BLaER1 treated with 17β-estradiol and CSF1 and Interleukin-3, amounts not matched to agents 10 nM and 100 nM (cell line): ENCODE measurements around the gene RPL28.
A peak's percentile ranks its signal among the peaks of the same experiment; 100 is the strongest.

Source experiments
- H3K27ac ChIP-seq, 11 experiments: shearing (Covaris generic); formaldehyde crosslinking; 2 replicates each; pipeline ENCODE4 v1.8.1; 2022
- H3K27me3 ChIP-seq, 11 experiments: shearing (Covaris generic); formaldehyde crosslinking; 2 replicates each; pipeline ENCODE4 v1.8.1; 2022
- H3K36me3 ChIP-seq, 11 experiments: shearing (Covaris generic); formaldehyde crosslinking; 2 replicates each; pipeline ENCODE4 v1.8.1; 2022
- H3K4me1 ChIP-seq, 10 experiments: shearing (Covaris generic); formaldehyde crosslinking; 2 replicates each; pipeline ENCODE4 v1.8.1; 2022
- H3K4me2 ChIP-seq, 11 experiments: shearing (Covaris generic); formaldehyde crosslinking; 2 replicates each; pipeline ENCODE4 v1.8.1; 2022
- H3K4me3 ChIP-seq, 10 experiments: shearing (Covaris generic); formaldehyde crosslinking; 2 replicates each; pipeline ENCODE4 v1.8.1; 2022
- H3K9ac ChIP-seq, 11 experiments: shearing (Covaris generic); formaldehyde crosslinking; 2 replicates each; pipeline ENCODE4 v1.8.1; 2022
- H3K9me3 ChIP-seq, 11 experiments: shearing (Covaris generic); formaldehyde crosslinking; replicated peaks in 1 of 11; 2 replicates each; pipeline ENCODE4 v1.8.1; 2022
- H4K20me1 ChIP-seq, 11 experiments: shearing (Covaris generic); formaldehyde crosslinking; 2 replicates each; pipeline ENCODE4 v1.8.1; 2022
- Cebpa-rat ChIP-seq, 11 experiments: shearing (Covaris generic); IDR thresholded peaks; 2 replicates each; pipeline ENCODE4 v1.8.1; 2022

RPL28 gene

GRCh38 chr19:55344444-55344843 is 41.3 kb upstream of the RPL28 start:
- Histone ChIP-seq H4K20me1 (peaks cover 6 to 56% (median 10%) of the 10 kb centered on the region in 11 experiments; a peak in 14 of 22 replicates), H3K9me3 (no peaks in the 10 kb centered on the region), H3K27ac (peak overlapping the region in 1 of 11 experiments; percentile 36; a peak in 1 of 22 replicates), H3K9ac (peak overlapping the region in 6 of 11 experiments; percentile 20 to 63 (median 29); a peak in 6 of 22 replicates), H3K36me3 (peaks cover 16 to 66% (median 38%) of the 10 kb centered on the region in 11 experiments), H3K4me2 (peak overlapping the region in 6 of 11 experiments; percentile 13 to 46 (median 26); a peak in 8 of 22 replicates), H3K27me3 (no peaks in the 10 kb centered on the region), H3K4me3 (no peak overlapping the region), H3K4me1 (peaks cover 19 to 83% (median 71%) of the 10 kb centered on the region in 10 experiments)
- TF ChIP-seq Cebpa-rat (IDR thresholded peaks at IDR 0.05): no peak

GRCh38 chr19:55345101-55345817 is 40.5 kb upstream of the RPL28 start:
- peaks cover 19 to 86% (median 72%) of the 10 kb centered on the region in 10 experiments for H3K4me1 ChIP-seq
- peak overlapping the region in 1 of 11 experiments; percentile 2; a peak in 1 of 22 replicates for H3K27ac ChIP-seq
- peaks cover 6 to 56% (median 10%) of the 10 kb centered on the region in 11 experiments; a peak in 14 of 22 replicates for H4K20me1 ChIP-seq
- no peaks in the 10 kb centered on the region for H3K9me3 ChIP-seq
- H3K27me3 ChIP-seq: no peaks in the 10 kb centered on the region
- H3K9ac ChIP-seq: peak overlapping the region in 3 of 11 experiments; percentile 18 to 33 (median 19); a peak in 4 of 22 replicates
- H3K4me2 ChIP-seq: peak overlapping the region in 3 of 11 experiments; percentile 13 to 46 (median 31); a peak in 2 of 22 replicates
- TF ChIP-seq Cebpa-rat (IDR thresholded peaks at IDR 0.05): no peak
- H3K36me3 ChIP-seq: peaks cover 16 to 66% (median 38%) of the 10 kb centered on the region in 11 experiments
- no peak overlapping the region for H3K4me3 ChIP-seq

DNA sequence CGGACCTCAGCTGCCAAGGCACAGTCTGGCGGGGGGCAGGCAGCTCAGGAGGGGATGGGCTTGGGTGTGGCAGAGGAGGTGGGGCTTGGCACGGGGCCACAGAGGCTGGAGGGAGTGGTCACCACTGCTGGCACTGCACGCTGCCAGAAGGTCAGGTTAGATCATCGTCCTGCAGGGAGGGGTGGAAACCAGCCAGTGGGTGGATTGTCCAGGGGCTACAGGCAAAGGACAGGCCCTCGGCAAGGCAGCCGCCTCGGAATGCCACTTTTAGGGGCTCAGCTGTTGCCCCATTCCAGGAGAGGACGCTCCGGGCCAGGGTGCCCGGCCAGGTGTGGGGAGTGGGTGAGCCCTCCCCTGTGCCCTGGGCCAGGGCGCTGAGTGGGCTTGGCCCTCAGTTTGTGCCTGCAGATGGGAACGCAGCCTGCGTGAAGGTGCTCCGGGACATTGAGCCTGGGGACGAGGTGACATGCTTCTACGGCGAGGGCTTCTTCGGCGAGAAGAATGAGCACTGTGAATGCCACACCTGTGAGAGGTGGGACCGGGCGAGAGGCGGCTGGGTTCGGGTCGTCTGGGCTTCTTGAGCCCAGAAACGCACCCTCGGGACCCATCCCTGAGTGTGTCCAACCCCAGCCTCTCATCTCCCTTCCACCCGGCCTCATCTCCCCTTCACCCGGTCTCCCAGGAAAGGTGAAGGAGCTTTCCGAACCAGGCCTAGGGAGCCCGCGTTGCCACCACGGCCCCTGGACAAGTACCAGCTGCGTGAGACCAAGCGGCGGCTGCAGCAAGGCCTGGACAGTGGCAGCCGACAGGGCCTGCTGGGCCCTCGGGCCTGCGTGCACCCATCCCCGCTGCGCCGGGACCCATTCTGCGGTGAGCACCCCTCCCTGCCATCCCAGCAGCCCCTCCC is 39.7 kb upstream of the RPL28 start:
- H4K20me1 ChIP-seq: peaks cover 6 to 56% (median 10%) of the 10 kb centered on the region in 11 experiments; a peak in 14 of 22 replicates
- H3K36me3 ChIP-seq: peaks cover 16 to 66% (median 38%) of the 10 kb centered on the region in 11 experiments
- TF ChIP-seq Cebpa-rat (IDR thresholded peaks at IDR 0.05): no peak
- no peaks in the 10 kb centered on the region for H3K9me3 ChIP-seq
- no peak overlapping the region for H3K4me3 ChIP-seq
- H3K4me1 ChIP-seq: peaks cover 19 to 87% (median 70%) of the 10 kb centered on the region in 10 experiments
- peak overlapping the region in 1 of 11 experiments; percentile 19; a peak in 2 of 22 replicates for H3K9ac ChIP-seq
- peak overlapping the region in 1 of 11 experiments; percentile 2; a peak in 1 of 22 replicates for H3K27ac ChIP-seq
- H3K4me2 ChIP-seq: peak overlapping the region in 1 of 11 experiments; percentile 31; a peak in 1 of 22 replicates
- peaks cover 0 to under 1% (median 0%) of the 10 kb centered on the region in 11 experiments; a peak in 1 of 22 replicates for H3K27me3 ChIP-seq

DNA sequence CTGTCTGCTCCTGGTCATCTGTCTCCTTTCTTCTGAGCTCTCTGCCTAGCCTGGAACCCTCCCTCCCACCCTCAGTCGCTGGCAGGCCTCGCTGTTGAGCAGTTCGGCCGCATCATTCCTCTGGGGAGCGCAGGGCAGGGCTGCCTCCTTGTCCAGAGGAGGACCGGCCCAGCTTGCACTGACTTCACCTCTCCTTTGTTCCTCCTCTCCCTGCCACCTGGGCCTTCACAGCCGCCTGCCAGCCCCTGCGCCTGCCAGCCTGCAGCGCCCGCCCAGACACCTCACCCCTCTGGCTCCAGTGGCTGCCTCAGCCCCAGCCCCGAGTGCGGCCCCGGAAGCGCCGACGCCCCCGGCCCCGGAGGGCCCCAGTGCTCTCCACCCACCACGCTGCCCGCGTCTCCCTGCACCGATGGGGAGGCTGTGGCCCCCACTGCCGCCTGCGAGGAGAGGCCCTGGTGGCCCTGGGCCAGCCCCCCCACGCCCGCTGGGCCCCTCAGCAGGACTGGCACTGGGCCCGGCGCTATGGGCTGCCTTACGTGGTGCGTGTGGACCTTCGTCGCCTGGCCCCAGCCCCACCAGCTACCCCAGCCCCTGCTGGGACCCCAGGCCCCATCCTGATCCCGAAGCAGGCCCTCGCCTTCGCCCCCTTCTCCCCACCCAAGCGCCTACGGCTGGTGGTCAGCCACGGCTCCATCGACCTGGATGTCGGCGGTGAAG is 38.8 kb upstream of the RPL28 start:
- H3K4me2 ChIP-seq: peak overlapping the region in 8 of 11 experiments; percentile 54 to 80 (median 64); a peak in 12 of 22 replicates
- no peak overlapping the region for H3K4me3 ChIP-seq
- H4K20me1 ChIP-seq: peaks cover 2 to 49% (median 4%) of the 10 kb centered on the region in 11 experiments; a peak in 14 of 22 replicates
- peak overlapping the region in 2 of 11 experiments; percentile 21 to 41; a peak in 2 of 22 replicates for H3K27ac ChIP-seq
- peaks cover 14 to 62% (median 36%) of the 10 kb centered on the region in 11 experiments for H3K36me3 ChIP-seq
- H3K4me1 ChIP-seq: peaks cover 20 to 88% (median 71%) of the 10 kb centered on the region in 10 experiments
- TF ChIP-seq Cebpa-rat (IDR thresholded peaks at IDR 0.05): no peak
- no peaks in the 10 kb centered on the region for H3K9me3 ChIP-seq
- peak overlapping the region in 5 of 11 experiments; percentile 26 to 59 (median 43); a peak in 8 of 22 replicates for H3K9ac ChIP-seq
- H3K27me3 ChIP-seq: peaks cover 4 to 9% (median 6%) of the 10 kb centered on the region in 11 experiments

DNA sequence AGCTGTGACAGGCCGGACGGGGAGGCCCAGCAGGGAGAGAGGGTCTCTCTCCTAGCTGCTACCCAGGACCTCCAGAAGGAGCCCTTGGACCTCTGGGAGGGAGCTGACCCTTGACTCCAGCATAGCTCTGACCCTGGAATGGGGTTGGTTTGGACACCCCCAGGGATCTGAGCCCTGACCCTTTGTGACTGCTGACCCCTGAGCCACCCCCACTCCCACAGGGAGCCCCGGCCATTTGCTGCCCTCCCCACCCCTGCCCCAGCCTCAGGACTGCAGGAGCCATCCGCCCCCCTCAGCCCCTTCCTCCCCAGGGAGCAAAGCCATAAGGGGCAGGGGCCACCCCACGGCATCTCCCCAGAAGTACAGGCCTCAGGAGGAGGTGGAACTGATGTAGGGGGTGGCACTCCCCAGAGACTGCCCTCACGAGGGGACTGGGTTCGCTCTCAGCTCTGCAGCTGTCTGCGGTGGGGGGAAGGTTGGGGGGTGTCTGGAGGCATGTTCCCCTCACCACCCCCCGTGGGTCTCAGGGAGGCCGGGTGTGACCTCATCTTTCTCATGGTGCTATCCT is 38.2 kb upstream of the RPL28 start:
- peaks cover 22 to 88% (median 71%) of the 10 kb centered on the region in 10 experiments for H3K4me1 ChIP-seq
- H3K27ac ChIP-seq: peak overlapping the region in 3 of 11 experiments; percentile 21 to 41 (median 26); a peak in 4 of 22 replicates
- no peak for TF ChIP-seq Cebpa-rat (IDR thresholded peaks at IDR 0.05)
- H3K4me3 ChIP-seq: no peak overlapping the region; a peak in 1 of 20 replicates
- H4K20me1 ChIP-seq: peaks cover 0 to 44% (median 0%) of the 10 kb centered on the region in 11 experiments; a peak in 4 of 22 replicates
- H3K27me3 ChIP-seq: peaks cover 11 to 15% (median 13%) of the 10 kb centered on the region in 11 experiments
- H3K36me3 ChIP-seq: peaks cover 10 to 56% (median 30%) of the 10 kb centered on the region in 11 experiments; a peak in 21 of 22 replicates
- peak overlapping the region in 5 of 11 experiments; percentile 26 to 59 (median 43); a peak in 9 of 22 replicates for H3K9ac ChIP-seq
- H3K4me2 ChIP-seq: peak overlapping the region; percentile 6 to 80 (median 57); a peak in 18 of 22 replicates
- H3K9me3 ChIP-seq: no peaks in the 10 kb centered on the region

GRCh38 chr19:55348317-55349034 is 37.3 kb upstream of the RPL28 start:
- peaks cover 0 to 43% (median 0%) of the 10 kb centered on the region in 11 experiments; a peak in 5 of 22 replicates for H4K20me1 ChIP-seq
- H3K36me3 ChIP-seq: peaks cover under 1 to 46% (median 21%) of the 10 kb centered on the region in 11 experiments; a peak in 19 of 22 replicates
- peak overlapping the region in 4 of 11 experiments; percentile 5 to 41 (median 22); a peak in 5 of 22 replicates for H3K27ac ChIP-seq
- no peaks in the 10 kb centered on the region for H3K9me3 ChIP-seq
- H3K27me3 ChIP-seq: peaks cover 20 to 25% (median 22%) of the 10 kb centered on the region in 11 experiments
- peaks cover 24 to 88% (median 71%) of the 10 kb centered on the region in 10 experiments for H3K4me1 ChIP-seq
- no peak for TF ChIP-seq Cebpa-rat (IDR thresholded peaks at IDR 0.05)
- H3K4me3 ChIP-seq: no peak overlapping the region
- H3K4me2 ChIP-seq: peak overlapping the region in 10 of 11 experiments; percentile 6 to 80 (median 57); a peak in 18 of 22 replicates
- H3K9ac ChIP-seq: peak overlapping the region in 7 of 11 experiments; percentile 10 to 59 (median 41); a peak in 9 of 22 replicates
